HEK293 (cell line): ENCODE data around the gene LPCAT1.

ENCODE experiments used
- CTCF ChIA-PET: fragments of 350-600 bp; formaldehyde crosslinking; extraction: SDS; loops from one replicate; lab custom pipeline; 2021; ENCODE audit warnings: antibody characterized with exemption; lab: Yijun Ruan, JAX
- POLR2A ChIA-PET: fragments of 300-600 bp; formaldehyde crosslinking; extraction: SDS; loops from one replicate; lab custom pipeline; 2020; ENCODE audit warnings: antibody characterized with exemption, inconsistent platforms; lab: Yijun Ruan, JAX
- H3K27ac ChIP-seq: fragments of 200-500 bp; sonication (Bioruptor generic); 2 replicates; pipeline ENCODE4 v1.5.1; 2014; ENCODE audit warnings: low read depth, low read length, control low read depth, inconsistent platforms; ENCODE audit errors: extremely low read depth
- H3K36me3 ChIP-seq, 2 experiments: fragments of 200-500 bp in 1 of 2; sonication (Bioruptor generic) in 1 of 2; 1 replicate in 1 of 2; 2 replicates in 1 of 2; pipeline ENCODE4 v1.5.1; 2014 to 2017; ENCODE audit warnings: inconsistent platforms in 2 of 2, low read length in 2 of 2; ENCODE audit not compliant: control insufficient read depth in 2 of 2, insufficient read depth in 1 of 2
- H3K4me1 ChIP-seq: fragments of 200-500 bp; sonication (Bioruptor generic); 2 replicates; pipeline ENCODE4 v1.5.1; 2014; ENCODE audit warnings: mild to moderate bottlenecking, low read length, inconsistent platforms; ENCODE audit not compliant: control insufficient read depth, insufficient read depth
- H3K4me3 ChIP-seq: 2 replicates; pipeline ENCODE4 v1.5.1; 2011; ENCODE audit warnings: low read depth, mild to moderate bottlenecking, control low read depth, low read length, moderate library complexity
- H3K9me3 ChIP-seq: fragments of 200-500 bp; sonication (Bioruptor generic); 2 replicates; pipeline ENCODE4 v1.5.1; 2014; ENCODE audit warnings: low read depth, low read length, inconsistent platforms; ENCODE audit not compliant: control insufficient read depth, insufficient read depth
- EGR2 ChIP-seq: fragments of 450-650 bp; formaldehyde crosslinking; IDR thresholded peaks from 2 replicates; pipeline ENCODE4 v1.5.1; 2016; ENCODE audit warnings: low read depth, missing biosample characterization, missing genetic modification characterization
- HOXC10 ChIP-seq: sonication (generic); formaldehyde crosslinking; IDR thresholded peaks from 2 replicates; pipeline ENCODE4 v1.8.1; 2023; ENCODE audit warnings: mild to moderate bottlenecking, missing genetic modification reagents
- PRDM2 ChIP-seq: fragments of 450-650 bp; formaldehyde crosslinking; IDR thresholded peaks from 2 replicates; pipeline ENCODE4 v1.5.1; 2016; ENCODE audit warnings: missing biosample characterization, missing genetic modification characterization, borderline replicate concordance
- SCRT2 ChIP-seq: fragments of 450-650 bp; formaldehyde crosslinking; IDR thresholded peaks from 2 replicates; pipeline ENCODE4 v1.5.1; 2016; ENCODE audit warnings: missing biosample characterization, missing genetic modification characterization
- ZBTB10 ChIP-seq: fragments of 450-650 bp; formaldehyde crosslinking; IDR thresholded peaks from 2 replicates; pipeline ENCODE4 v1.5.1; 2016; ENCODE audit warnings: missing biosample characterization, missing genetic modification characterization
- ZBTB11 ChIP-seq: fragments of 450-650 bp; formaldehyde crosslinking; conservative IDR thresholded peaks from 2 replicates; pipeline ENCODE4 v1.5.1; 2016; ENCODE audit warnings: low read depth, missing biosample characterization, missing genetic modification characterization
- ZNF114 ChIP-seq: fragments of 450-650 bp; formaldehyde crosslinking; IDR thresholded peaks from 2 replicates; pipeline ENCODE4 v1.5.0; 2017; ENCODE audit warnings: missing biosample characterization, missing genetic modification characterization
- ZNF175 ChIP-seq: fragments of 450-650 bp; formaldehyde crosslinking; IDR thresholded peaks from 2 replicates; pipeline ENCODE4 v1.5.1; 2016; ENCODE audit warnings: missing biosample characterization, missing genetic modification characterization
- ZNF184 ChIP-seq: fragments of 450-650 bp; IDR thresholded peaks from 2 replicates; pipeline ENCODE4 v1.5.1; 2018; ENCODE audit warnings: missing biosample characterization, mild to moderate bottlenecking, missing genetic modification characterization
- ZNF23 ChIP-seq: fragments of 450-650 bp; formaldehyde crosslinking; IDR thresholded peaks from 2 replicates; pipeline ENCODE4 v1.5.1; 2016; ENCODE audit warnings: missing biosample characterization, missing genetic modification characterization, borderline replicate concordance
- ZNF366 ChIP-seq: fragments of 450-650 bp; formaldehyde crosslinking; conservative IDR thresholded peaks from 2 replicates; pipeline ENCODE4 v1.5.1; 2016; ENCODE audit warnings: missing biosample characterization, missing genetic modification characterization
- ZNF391 ChIP-seq: fragments of 450-650 bp; formaldehyde crosslinking; IDR thresholded peaks from 2 replicates; pipeline ENCODE4 v1.5.1; 2016; ENCODE audit warnings: low read depth, missing biosample characterization, missing genetic modification characterization, borderline replicate concordance
- ZNF394 ChIP-seq: fragments of 450-650 bp; formaldehyde crosslinking; IDR thresholded peaks from 2 replicates; pipeline ENCODE4 v1.5.1; 2016; ENCODE audit warnings: missing biosample characterization, missing genetic modification characterization, mild to moderate bottlenecking, moderate library complexity, borderline replicate concordance
- ZNF521 ChIP-seq: fragments of 450-650 bp; formaldehyde crosslinking; IDR thresholded peaks from 2 replicates; pipeline ENCODE4 v1.5.1; 2017; ENCODE audit warnings: missing biosample characterization, mild to moderate bottlenecking, missing genetic modification characterization
- ZNF530 ChIP-seq: fragments of 450-650 bp; formaldehyde crosslinking; IDR thresholded peaks from 2 replicates; pipeline ENCODE4 v1.5.1; 2016; ENCODE audit warnings: low read depth, missing biosample characterization, missing genetic modification characterization
- ZNF549 ChIP-seq: fragments of 450-650 bp; IDR thresholded peaks from 2 replicates; pipeline ENCODE4 v1.5.1; 2018; ENCODE audit warnings: missing biosample characterization, missing genetic modification characterization, mild to moderate bottlenecking, inconsistent platforms, moderate library complexity

LPCAT1 gene

GRCh38 chr5:1538276-1538675 lies 14.5 kb upstream of the LPCAT1 start:
- CTCF ChIA-PET = interaction anchor here (1.2 kb wide), 1 partner anchor 58 kb away, joined by 3 read pairs; no protein-coding TSS in a partner anchor
- TF ChIP-seq SCRT2 (no peak), ZNF23 (no peak), PRDM2 (no peak), ZNF394 (tag by site-specific recombination) (no peak), ZNF114 (tag by site-specific recombination) (no peak), HOXC10 (no peak), ZBTB11 (tag by site-specific recombination) (no peak), ZNF184 (tag by site-specific recombination) (no peak), ZNF391 (tag by site-specific recombination) (no peak), ZNF521 (tag by site-specific recombination) (no peak), ZNF366 (no peak), ZBTB10 (tag by site-specific recombination) (no peak), ZNF549 (tag by site-specific recombination) (no peak), ZNF530 (tag by site-specific recombination) (no peak), ZNF175 (no peak), EGR2 (tag by site-specific recombination) (no peak)
- TF ChIP-seq, all 188 proteins: peak for 0
- Histone ChIP-seq H3K36me3 (no peaks in the 10 kb centered on the region), H3K9me3 (no peaks in the 10 kb centered on the region), H3K4me1 (no peaks in the 10 kb centered on the region), H3K27ac (no peak overlapping the region), H3K4me3 (no peak overlapping the region)
- POLR2A ChIA-PET = no interaction called here
